ENCODE measurements around the gene LMNTD2. TPM values are rescaled to one million over a fixed set of nuclear protein-coding genes. Genes with fewer than 3 reads are reported as not detected.

LMNTD2 gene
- total RNA-seq, 1 donor from 2014 or later, result 0.87 TPM

DNA sequence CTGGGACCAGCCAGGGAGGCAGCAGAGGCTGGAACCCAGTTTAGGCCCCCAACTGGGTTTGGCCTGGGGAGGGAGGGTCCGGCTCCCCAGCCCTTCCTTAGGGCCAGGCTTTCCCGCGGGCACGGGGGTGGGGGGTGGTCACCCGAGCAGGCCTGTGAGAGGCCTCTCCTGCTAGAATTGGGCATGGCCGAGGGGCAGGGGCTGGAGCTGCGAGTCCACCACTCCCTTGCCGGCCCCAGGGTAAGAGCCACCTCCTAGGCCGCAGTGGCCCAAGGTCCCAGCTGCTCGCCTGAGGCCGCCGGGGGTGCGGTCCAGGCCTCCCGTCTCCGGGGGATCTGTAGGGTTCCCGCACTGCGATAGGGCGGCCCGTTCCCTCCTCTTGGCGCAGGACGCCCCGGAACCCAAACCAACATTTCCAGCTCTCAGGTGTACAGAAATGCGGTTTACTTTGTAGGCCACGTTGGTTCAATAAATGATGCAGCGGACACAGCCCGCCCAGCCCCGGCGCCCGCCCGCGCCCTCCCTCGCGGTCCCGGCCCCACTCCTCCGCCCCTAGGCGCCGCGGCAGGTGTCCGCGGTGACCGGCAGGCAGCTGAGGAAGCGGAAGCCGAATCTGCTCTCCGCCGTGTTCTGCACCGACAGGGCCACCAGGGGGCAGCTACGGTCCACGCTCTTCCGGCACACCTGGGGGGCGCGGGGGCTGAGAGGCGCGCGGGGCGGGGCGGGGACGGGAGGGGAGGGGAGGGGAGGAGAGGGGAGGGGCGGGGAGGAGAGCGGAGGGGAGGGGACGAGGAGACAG, 5.9 kb downstream of the LMNTD2 start:
- no peak for DNase-seq (ENCODE audit: low spot score)

DNA sequence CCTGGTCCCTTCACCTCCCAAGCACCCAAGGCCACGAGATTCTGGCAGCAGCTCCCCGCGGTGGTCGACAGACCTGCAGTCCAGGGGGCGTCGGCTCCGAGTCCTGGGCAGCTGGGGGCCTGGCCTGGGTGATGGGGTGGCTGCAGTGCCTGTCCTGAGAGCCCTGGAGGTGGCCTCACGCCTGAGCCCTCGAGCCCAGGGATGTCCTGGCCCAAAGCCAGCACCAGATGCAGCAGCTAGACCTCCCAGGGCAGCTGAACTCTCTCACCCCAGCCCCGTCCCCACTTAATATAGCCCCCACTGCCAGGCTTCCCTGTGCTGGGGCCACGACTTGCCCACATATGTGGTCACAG, 6.6 kb downstream of the LMNTD2 start:
- no peak for DNase-seq (ENCODE audit: low spot score)

DNA sequence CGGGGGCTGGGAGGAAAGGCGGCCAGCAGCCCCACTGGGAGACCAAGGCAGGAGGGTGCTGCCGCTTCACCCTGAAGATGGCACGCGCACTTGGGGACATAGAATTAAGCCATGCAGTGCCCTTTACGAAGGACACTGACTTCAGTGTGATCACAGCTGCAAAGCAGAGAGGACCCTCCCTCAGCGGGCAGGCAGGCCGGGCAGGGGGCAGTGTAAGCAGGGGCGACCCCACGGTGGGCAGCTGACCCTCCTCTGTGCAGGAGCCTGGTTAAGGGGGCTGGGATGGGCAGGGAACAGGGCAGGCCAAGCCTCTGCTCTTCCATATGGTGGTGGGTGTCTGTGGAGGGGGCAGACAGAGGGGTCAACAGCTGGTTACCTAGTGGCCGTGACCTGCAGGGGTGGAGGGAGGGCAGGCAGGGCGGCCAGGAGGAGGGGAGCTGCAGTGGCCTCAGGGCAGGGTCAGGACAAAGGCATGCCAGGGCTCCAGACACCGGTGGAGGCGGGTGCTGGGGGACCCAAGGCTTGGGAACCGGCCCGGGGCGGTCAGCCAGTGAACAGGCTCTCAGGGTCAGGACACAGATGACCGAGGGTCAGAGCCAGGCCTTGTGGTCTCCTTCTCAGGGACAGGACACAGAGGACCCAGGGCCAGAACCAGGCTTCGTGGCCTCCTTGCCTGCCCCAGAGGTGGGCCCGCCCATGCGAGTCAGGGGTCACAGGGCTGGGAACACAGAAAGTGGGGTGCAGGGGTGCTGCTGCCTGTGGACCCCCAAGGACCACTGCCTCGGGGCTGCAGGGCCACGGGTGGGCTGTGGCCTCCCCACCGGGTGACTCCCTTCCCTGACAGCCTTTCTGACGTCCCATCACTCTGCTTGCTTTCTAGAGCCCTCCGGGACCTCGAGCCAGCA, 7.2 kb downstream of the LMNTD2 start:
- DNase-seq (ENCODE audit: low spot score), result no peak

DNA sequence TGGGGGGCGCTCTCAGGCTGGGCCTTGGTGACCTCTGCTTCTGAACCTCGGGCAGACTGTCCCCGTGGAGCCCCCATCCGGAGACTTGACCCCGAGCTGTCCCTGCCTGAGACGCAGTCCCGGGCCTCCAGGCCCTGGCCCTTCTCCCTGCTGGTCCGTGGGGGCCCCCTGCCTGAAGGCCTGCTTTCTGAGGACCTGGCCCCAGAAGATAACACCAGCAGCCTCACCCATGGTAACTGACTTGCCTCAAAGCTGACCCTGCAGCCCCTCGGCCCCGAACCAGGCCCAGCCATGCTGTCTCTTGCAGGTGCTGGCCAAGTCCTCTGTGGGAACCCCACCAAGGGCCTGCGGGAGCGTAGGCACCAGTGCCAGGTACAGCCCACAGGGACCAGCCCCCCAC, 8.9 kb downstream of the LMNTD2 start:
- no peak for DNase-seq (ENCODE audit: low spot score)

DNA sequence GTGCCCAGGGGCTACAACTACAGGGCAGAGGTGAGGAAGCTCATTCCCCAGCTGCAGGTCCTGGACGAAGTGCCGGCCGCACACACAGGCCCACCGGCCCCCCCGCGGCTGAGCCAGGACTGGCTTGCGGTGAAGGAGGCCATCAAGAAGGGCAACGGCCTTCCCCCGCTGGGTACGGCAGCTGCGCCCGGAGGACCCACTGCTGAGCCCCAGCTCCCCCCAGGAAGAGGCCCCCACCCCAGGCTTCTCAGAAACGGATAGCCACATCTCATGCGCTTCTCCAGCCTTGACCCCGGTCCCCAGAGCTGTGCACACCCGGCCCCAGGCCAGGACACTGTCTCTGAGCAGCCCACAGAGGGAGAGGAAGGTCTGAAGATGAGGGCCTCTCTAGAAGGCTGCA, 9.4 kb downstream of the LMNTD2 start:
- no peak for DNase-seq (ENCODE audit: low spot score)

DNA sequence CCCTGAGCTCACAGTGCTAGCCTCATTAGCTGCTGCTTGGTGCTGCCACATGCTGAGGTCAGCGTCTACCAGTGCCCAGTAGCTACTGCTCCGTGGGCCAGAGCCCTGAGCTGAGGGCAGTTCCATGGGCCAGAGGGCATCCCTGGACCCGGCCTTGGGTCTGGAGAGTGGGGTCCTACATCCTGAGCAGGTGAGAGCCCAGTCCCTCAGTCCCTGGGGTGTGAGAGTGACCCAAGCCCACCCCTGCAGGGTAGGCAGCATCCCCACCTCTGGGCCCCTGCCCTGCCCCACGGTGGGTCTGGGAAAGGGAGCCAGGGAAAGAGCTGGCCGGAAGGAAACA, 9.8 kb downstream of the LMNTD2 start:
- DNase-seq (ENCODE audit: low spot score), result no peak

DNA sequence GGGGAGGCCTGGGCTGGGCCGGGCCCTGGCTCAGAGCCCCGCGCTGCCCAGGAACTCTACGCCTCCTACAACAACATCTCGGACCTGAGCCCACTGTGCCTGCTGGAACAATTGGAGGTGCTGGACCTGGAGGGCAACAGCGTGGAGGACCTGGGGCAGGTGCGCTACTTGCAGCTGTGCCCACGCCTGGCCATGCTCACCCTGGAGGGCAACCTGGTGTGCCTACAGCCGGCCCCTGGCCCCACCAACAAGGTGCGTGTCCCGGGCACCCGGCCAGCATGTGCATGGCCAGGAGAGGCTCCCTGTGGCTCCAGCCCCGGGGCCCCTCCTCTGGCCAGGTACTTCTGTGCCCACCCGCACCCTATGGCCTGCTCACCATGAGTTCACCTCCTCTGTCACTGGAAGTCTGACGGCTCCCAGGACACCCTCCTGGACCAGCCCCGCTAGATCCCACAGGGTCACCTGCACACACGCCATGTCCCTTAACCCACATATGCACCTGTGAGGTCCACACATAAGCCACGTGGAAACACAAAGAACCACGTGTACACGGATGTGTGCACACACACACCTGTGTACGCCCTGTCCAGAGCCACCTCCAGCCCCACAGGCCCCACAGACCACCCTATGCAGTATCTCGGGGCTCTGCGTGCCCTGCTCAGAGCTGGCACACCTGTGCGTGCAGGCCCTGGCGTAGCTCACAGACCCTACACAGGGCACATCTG, 10.4 kb downstream of the LMNTD2 start:
- no peak for DNase-seq (ENCODE audit: low spot score)

DNA sequence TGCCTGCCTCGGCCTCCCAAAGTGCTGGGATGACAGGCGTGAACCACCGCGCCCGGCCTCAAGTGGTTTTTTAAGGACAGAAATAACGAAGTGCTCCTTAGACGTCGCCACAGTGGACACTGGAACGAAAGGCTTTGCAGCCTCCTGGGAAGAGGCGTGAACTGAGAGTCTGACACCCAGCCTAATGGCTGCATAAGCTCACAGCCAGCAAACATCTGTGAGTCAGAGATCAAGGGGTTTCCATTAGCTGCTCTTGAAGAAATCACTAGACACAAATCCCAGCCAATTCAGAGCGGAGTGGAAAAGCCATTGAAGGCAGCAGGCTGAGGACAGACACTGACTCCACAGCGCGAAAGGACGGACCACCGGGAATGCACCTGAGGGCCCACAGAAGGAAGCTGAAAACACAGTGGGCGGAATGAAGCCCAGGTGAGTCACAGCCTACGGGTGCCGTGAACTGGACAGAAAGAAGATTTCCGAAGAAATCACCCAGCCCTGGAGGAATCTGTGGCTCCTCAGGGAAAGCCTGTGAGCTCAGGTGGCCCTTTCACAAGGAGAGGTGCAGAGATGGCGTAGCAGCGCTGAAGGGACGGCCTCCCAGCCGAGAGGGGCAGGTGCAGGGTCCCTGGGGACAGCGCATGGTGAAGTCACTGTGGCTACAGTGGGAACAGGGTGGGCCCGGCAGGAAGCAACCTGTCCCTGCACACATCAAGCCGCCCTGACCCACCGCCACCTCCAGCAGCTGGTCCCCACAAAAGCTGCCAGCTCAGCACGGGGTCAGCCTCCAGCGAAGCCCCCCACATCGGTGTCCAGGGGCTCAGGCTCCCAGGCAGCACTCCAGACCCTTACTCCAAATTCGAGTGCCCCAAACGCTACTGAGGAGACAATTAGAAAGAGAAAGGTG, 11.6 kb downstream of the LMNTD2 start:
- DNase-seq (ENCODE audit: low spot score), result no peak

DNA sequence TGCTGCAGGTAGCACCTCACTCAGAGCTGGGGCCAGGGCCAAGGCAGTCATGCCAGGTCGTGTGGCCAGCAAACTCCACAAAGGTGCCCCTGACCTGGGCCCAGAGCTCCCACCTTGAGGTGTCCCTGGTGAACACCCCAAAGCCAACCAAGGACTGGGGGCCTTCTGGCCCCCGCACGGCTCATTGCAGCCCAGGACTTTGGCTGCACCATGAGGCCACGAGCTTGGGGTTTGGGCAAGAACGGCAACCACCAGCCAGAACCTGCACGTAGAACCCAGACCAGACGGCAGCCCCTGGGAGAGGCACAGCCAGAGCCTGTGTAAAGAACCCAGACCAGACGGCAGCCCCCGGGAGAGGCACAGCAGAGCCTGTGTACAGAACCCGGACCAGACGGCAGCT, 15.4 kb downstream of the LMNTD2 start:
- no peak for DNase-seq (ENCODE audit: low spot score)

DNA sequence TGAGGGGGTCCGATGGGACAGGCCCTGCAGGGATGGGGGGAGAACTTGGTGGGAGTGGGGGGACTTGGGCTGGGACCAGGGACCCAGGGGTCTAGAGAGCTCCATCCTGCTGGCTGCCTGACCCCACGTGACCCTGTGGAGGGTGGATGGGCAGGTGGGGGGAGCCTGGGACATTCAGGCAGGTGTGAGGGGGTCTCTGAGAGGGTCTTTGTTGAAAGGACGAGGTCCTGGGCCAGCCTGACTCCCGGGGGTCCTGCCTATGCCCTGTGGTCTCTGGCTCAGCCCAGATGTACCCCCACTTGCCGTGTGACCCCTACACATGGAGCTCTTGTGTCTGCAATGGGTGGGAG, 15.7 kb downstream of the LMNTD2 start:
- no peak for DNase-seq (ENCODE audit: low spot score)

DNA sequence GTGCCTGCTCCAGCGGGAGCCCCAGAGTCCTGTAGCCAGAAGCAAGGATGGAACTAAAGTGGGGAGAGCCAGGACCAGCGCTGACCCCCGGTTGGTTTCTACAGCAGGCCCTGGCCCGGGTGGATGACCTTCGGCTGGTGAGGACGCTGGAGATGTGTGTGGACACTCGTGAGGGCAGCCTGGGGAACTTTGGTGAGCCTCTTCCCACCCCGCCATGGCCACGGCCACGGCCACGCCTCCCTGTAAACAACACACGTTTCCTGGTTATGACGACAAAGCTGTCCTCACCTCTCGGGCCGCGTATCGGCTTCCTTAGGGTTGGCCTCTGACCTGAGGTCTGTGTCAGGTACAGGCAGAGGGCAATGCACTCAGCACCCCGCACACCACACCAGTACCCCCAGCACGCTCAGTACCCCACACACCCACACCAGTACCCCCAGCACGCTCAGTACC, 19.1 kb downstream of the LMNTD2 start:
- no peak for DNase-seq (ENCODE audit: low spot score)

DNA sequence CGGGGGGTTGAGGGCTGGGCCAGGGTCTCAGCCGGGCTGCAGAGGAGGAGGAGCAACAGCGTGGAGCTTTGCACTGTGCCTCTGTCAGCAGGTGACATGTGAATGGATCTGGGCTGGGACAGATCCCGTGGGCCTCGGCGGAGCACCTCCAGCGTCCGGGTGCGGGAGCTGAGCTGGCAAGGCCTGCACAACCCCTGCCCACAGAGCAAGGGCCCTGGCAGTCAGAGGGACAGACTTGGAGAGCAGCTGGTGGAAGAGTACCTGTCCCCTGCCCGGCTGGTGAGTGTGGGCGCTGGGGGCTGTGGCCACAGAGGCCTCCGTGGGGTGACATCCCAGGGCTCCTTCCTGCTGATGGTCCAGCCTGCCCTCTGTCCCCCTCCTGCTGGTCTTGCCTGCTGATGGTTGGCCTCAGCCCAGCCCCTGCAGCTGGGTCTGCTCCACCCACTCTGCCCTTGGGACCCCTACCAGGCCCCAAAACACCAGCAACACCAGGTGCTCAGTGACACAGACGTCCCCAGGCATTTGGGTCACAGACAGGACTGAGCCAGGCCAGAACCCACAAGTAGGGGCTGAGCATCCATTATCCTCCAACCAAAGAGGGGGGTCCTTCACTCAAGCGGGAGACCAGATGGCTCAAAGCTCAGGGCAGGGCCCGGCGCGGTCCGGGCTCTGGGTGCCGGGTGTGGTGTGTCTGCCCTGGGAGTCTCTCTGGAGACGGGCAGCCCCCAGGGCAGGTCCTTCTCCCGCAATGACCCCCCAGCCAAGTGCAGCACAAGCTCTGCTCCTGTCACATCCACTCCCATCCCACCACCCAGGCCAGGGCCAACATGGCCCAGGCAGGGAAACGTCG, 19.7 kb downstream of the LMNTD2 start:
- DNase-seq (ENCODE audit: low spot score), result no peak

DNA sequence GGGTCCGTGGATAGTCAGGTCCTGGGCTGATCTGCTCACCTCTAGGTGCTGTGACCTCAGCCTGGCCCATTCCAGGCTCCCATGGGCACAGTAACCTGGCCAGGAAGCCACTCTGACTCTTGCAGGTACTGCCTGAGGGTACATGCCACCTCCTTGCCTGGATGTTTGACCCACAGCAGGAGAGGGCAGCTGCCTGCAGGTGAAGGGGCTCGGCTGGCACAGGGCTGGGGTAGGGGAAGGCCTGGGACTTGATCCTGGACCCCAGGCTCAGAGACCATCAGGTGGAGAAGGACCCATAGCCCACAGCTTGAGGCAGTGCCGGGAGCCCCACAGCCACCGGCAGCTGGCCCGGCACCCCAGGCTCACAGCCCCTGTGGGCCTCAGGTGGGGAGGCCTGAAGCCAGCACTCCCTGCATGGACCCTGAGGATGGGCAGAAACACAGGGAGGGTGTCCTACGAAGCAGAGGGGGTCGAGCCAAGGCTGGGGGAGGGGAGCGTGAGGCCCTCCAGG, 20.5 kb downstream of the LMNTD2 start:
- DNase-seq (ENCODE audit: low spot score), result no peak

DNA sequence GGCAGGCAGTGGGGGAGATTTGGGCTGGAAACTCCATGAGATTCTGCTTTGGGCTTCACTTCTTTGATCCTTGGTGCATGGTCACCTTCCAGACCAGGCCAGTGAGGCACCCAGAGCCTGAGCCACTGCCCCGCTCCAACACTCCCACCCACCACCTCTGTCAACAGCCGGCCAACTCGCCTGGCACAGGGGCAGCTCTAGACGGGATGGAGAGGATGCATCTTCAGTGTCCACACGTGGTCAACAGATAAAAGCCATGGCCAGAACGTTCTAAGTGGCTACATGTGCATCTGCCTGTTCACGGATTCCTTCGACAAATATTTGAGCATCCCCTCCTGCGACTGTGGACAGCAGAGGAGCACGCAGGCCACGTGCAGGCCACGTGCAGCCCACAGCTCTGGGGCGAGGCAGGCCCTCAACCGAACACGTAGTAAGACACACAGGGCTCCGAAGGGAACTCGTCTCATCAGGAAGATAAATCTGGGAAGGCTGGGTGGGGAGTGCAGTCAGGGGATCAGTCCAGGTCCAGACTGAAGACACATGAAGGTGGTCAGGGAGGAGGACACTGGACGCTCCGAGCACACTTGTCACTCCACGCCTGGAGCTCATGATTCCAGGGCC, 22.0 kb downstream of the LMNTD2 start:
- no peak for DNase-seq (ENCODE audit: low spot score)

DNA sequence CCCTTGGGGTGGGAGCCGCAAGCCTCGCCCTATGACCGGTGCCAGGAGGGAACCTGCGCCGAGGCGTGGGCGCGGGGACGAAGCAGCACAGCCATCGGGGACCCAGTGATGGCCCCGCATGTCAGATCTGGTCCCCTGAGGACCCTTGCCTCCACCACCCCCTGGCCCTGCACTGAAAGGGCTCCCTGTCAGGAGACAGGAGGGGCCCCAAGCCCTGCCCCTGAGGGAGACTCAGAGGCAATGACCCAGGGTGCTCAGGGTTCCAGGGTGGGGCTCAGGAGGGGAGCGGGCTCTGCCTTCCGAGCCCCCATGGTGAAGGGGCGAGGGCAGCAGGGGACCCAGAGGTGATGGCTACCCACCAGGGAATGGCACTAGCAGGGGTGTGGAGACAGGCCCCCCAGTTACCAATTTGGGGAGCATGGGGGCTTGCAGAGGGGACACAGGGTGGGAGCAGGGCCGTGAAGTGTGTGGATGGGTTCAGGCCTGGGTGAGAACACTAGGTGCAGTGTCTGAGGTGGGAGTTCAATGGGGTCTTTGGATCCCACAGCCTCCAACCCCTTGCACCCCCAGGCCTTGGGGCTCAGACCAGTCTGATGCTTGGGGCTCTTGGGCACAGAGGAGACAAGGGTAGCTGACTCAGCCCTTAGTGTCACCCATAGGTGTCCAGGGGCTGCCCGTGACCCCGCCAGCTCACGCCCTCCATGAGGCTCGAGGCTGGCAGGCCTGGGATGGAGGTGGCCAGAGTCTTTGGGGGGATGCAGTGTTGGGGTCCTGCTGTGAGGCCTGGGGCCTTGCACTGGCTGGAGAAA, 22.7 kb downstream of the LMNTD2 start:
- DNase-seq (ENCODE audit: low spot score), result no peak

DNA sequence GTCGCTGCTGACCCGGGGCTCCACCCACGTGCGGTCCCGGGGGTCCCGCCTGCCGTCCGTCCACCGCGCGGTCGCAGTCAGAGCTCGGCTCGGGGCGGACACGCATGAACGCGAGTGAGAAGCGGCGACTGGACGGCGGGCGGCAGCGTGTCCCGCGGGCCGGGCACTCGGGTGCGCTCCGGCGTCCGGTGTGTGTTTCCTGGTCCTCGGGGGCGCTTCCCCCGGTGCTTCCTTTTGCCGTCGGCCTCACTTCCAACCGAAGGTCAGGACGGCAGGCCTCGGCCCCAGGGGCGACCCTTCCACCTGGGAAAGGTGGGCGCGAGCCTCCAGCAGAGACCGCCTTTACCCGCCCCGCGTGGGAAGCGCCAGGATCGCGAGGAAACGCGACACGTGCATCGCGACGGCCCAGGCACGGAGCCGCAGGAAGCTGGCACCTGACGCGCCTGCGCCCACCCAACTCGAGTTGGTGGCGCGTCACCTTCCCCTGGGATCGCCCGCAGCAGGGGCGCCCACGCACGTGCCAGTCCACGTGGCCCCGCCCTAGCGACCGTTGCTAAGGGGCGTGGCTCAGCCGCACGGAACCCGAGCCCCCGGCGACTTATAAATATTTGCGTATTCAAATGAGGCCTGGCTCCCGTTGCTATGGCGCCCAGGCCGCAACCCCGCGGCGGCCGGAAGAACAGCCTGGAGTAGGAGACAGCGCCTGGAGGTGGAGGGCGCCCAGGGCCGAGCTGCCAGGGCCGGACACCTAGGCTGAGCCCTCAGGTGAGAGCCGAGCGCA, 23.5 kb downstream of the LMNTD2 start, which contains the start of gene LRRC56:
Gene LRRC56, plus strand, starts transcription at position 687 of the 781 bp plus-strand sequence. CDS start 3,158 bp downstream, outside the sequence.
- DNase-seq (ENCODE audit: low spot score), result no peak
